GM18517 (cell line): Measurements from ENCODE around the gene GRIN2B.

Source experiments
- ATAC-seq: cut with Tn5 transposase; IDR thresholded peaks from one replicate; pipeline ENCODE4 v1.9.1; 2021; ENCODE audit warnings: mild to moderate bottlenecking, moderate library complexity; ENCODE audit not compliant: unreplicated experiment

Gene GRIN2B

GRCh38 chr12:13981296-13981962, at the start of gene GRIN2B:
Gene GRIN2B (minus strand): TSS chr12:13981602. CDS start chr12:13866208, 115,394 bp downstream.
- no peak for ATAC-seq

- ATAC-seq = no peak
Observed at GRCh38 chr12:14026537-14026936, 45.1 kb upstream of the GRIN2B start.

GRCh38 chr12:14024591-14024990, 43.2 kb upstream of the GRIN2B start:
- ATAC-seq = no peak

- no peak for ATAC-seq
Observed at GRCh38 chr12:14018080-14018479, 36.7 kb upstream of the GRIN2B start.

- no peak for ATAC-seq
Observed at GRCh38 chr12:14010989-14011388, 29.6 kb upstream of the GRIN2B start.

GRCh38 chr12:14007639-14008038, 26.2 kb upstream of the GRIN2B start:
- ATAC-seq = no peak

GRCh38 chr12:13992585-13992984, 11.2 kb upstream of the GRIN2B start:
- no peak for ATAC-seq

GRCh38 chr12:13992106-13992505, 10.7 kb upstream of the GRIN2B start:
- no peak for ATAC-seq

- ATAC-seq = no peak
Observed at GRCh38 chr12:13986031-13986430, 4.6 kb upstream of the GRIN2B start.

GRCh38 chr12:13981990-13982389, 588 bp upstream of the GRIN2B start:
- no peak for ATAC-seq

- ATAC-seq = no peak
Observed at GRCh38 chr12:13980538-13981295, 685 bp downstream of the GRIN2B start.

- no peak for ATAC-seq
Observed at GRCh38 chr12:13979772-13980378, 1.5 kb downstream of the GRIN2B start.

- ATAC-seq = no peak
Observed at GRCh38 chr12:13978876-13979275, 2.5 kb downstream of the GRIN2B start.

GRCh38 chr12:13976880-13977279, 4.5 kb downstream of the GRIN2B start:
- ATAC-seq = no peak

- ATAC-seq = no peak
Observed at GRCh38 chr12:13976028-13976584, 5.3 kb downstream of the GRIN2B start.

GRCh38 chr12:13973996-13974395, 7.4 kb downstream of the GRIN2B start:
- ATAC-seq = no peak

GRCh38 chr12:13970803-13971202, 10.6 kb downstream of the GRIN2B start:
- ATAC-seq = no peak

- no peak for ATAC-seq
Observed at GRCh38 chr12:13968281-13968680, 13.1 kb downstream of the GRIN2B start.

- no peak for ATAC-seq
Observed at GRCh38 chr12:13964666-13965065, 16.7 kb downstream of the GRIN2B start.

- no peak for ATAC-seq
Observed at GRCh38 chr12:13962699-13963098, 18.7 kb downstream of the GRIN2B start.

- ATAC-seq = no peak
Observed at GRCh38 chr12:13961971-13962370, 19.4 kb downstream of the GRIN2B start.
